Measurements from ENCODE around the gene RFX7. TPM values are rescaled to one million over a fixed set of nuclear protein-coding genes. Genes with fewer than 3 reads are reported as not detected.
"Not testable (repeated sequence)": the region's sequence is repeated elsewhere in the genome, so short reads cannot be mapped to it uniquely, and the experiment has no call there.

RFX7 gene
- total RNA-seq, 1 experiment from 2014 or later, result 29.8 TPM

DNA sequence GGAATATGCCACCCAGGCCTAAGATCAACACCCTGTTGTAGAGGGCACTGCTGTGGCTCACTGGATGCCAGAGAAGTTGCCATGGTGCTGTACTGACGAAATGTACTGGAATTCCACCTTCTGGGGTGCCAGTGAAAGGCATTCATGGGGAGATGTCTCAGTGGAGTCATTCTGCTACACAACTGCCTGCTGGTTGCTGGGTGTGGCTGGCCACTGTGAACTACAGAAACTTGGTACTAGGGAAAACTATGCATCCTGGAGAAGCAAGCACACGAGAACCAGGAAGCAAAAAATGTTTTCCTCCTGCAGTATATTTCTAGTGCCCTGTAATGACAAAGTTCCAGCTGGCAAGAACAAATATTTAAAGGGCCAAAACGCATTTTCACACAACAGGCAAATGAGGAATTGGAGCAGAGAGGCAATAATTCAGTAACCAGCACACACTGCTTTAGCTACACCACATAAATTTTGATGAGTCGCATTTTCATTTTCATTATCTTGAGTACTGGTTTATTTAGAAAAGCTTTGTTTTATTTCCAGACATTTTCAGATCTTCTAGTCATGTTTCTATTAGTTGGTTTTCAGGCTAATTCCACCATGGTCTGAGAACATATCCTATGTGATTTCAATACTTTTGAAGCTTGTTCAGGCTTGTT is 18.3 kb upstream of the RFX7 start:
- no peaks in the 10 kb centered on the region for H3K36me3 Mint-ChIP-seq (ENCODE audit: insufficient read depth, unreplicated experiment)
- peaks cover 13% of the 10 kb centered on the region for H3K4me1 Mint-ChIP-seq (ENCODE audit: insufficient read depth, unreplicated experiment)
- peak overlapping the region; percentile 45 for H3K4me3 Mint-ChIP-seq (ENCODE audit: unreplicated experiment)
- DNase-seq (ENCODE audit: unreplicated experiment), result peak; percentile 24
- H3K27ac Mint-ChIP-seq (ENCODE audit: low read depth, unreplicated experiment), result peak overlapping the region; percentile 77
- ChIA-PET POLR2A (interaction anchor here (0.7 to 2.1 kb wide), 5 partner anchors 9 to 80 kb away, joined by 3 to 6 read pairs (median 4); no protein-coding TSS in a partner anchor), CTCF (interaction anchor here (1.2 to 1.4 kb wide), 3 partner anchors 12 to 17 kb away, joined by 3 to 11 read pairs (median 7); no protein-coding TSS in a partner anchor)
- BruUV-seq (replicated peaks), result no TSS peak
- intact Hi-C loops (cut with micrococcal nuclease), result no loop called here
- TF ChIP-seq, protein P1, sequence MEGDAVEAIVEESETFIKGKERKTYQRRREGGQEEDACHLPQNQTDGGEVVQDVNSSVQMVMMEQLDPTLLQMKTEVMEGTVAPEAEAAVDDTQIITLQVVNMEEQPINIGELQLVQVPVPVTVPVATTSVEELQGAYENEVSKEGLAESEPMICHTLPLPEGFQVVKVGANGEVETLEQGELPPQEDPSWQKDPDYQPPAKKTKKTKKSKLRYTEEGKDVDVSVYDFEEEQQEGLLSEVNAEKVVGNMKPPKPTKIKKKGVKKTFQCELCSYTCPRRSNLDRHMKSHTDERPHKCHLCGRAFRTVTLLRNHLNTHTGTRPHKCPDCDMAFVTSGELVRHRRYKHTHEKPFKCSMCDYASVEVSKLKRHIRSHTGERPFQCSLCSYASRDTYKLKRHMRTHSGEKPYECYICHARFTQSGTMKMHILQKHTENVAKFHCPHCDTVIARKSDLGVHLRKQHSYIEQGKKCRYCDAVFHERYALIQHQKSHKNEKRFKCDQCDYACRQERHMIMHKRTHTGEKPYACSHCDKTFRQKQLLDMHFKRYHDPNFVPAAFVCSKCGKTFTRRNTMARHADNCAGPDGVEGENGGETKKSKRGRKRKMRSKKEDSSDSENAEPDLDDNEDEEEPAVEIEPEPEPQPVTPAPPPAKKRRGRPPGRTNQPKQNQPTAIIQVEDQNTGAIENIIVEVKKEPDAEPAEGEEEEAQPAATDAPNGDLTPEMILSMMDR (IDR thresholded peaks at IDR 0.05; ENCODE audit: unreplicated experiment), result no peak
- no peaks in the 10 kb centered on the region for H3K27me3 Mint-ChIP-seq (ENCODE audit: insufficient read depth, unreplicated experiment)
- H3K9me3 Mint-ChIP-seq (ENCODE audit: unreplicated experiment), result peaks cover 10% of the 10 kb centered on the region

GRCh38 chr15:56257306-56257705 is 13.6 kb upstream of the RFX7 start:
- H3K9me3 Mint-ChIP-seq (ENCODE audit: unreplicated experiment), result peaks cover 10% of the 10 kb centered on the region
- DNase-seq (ENCODE audit: unreplicated experiment); intact Hi-C loops (cut with micrococcal nuclease); CTCF ChIA-PET; H3K4me1 Mint-ChIP-seq (ENCODE audit: insufficient read depth, unreplicated experiment); H3K36me3 Mint-ChIP-seq (ENCODE audit: insufficient read depth, unreplicated experiment); H3K27me3 Mint-ChIP-seq (ENCODE audit: insufficient read depth, unreplicated experiment); BruUV-seq (replicated peaks); H3K27ac Mint-ChIP-seq (ENCODE audit: low read depth, unreplicated experiment); H3K4me3 Mint-ChIP-seq (ENCODE audit: unreplicated experiment): not testable (repeated sequence)
- POLR2A ChIA-PET, result interaction anchor here (0.6 to 0.7 kb wide), 2 partner anchors 110 to 171 kb away, joined by 3 to 4 read pairs; no protein-coding TSS in a partner anchor

- TF ChIP-seq, protein P1 (IDR thresholded peaks at IDR 0.05; ENCODE audit: unreplicated experiment), result no peak
- peaks cover 10% of the 10 kb centered on the region for H3K9me3 Mint-ChIP-seq (ENCODE audit: unreplicated experiment)
- POLR2A ChIA-PET, result interaction anchor here (1.2 to 1.5 kb wide), 2 partner anchors 10 to 88 kb away, joined by 3 to 5 read pairs; no protein-coding TSS in a partner anchor
- H3K36me3 Mint-ChIP-seq (ENCODE audit: insufficient read depth, unreplicated experiment), result no peaks in the 10 kb centered on the region
- BruUV-seq (replicated peaks), result no TSS peak
- DNase-seq (ENCODE audit: unreplicated experiment), result no peak
- H3K27ac Mint-ChIP-seq (ENCODE audit: low read depth, unreplicated experiment), result no peak overlapping the region
- intact Hi-C loops (cut with micrococcal nuclease), result no loop called here
- no peaks in the 10 kb centered on the region for H3K4me1 Mint-ChIP-seq (ENCODE audit: insufficient read depth, unreplicated experiment)
- no peaks in the 10 kb centered on the region for H3K27me3 Mint-ChIP-seq (ENCODE audit: insufficient read depth, unreplicated experiment)
- CTCF ChIA-PET, result interaction anchor here (0.5 to 7.7 kb wide), 3 partner anchors 9 to 174 kb away, joined by 3 to 166 read pairs (median 3); no protein-coding TSS in a partner anchor
- H3K4me3 Mint-ChIP-seq (ENCODE audit: unreplicated experiment), result no peak overlapping the region
Observed at GRCh38 chr15:56254265-56254664, 10.6 kb upstream of the RFX7 start.

DNA sequence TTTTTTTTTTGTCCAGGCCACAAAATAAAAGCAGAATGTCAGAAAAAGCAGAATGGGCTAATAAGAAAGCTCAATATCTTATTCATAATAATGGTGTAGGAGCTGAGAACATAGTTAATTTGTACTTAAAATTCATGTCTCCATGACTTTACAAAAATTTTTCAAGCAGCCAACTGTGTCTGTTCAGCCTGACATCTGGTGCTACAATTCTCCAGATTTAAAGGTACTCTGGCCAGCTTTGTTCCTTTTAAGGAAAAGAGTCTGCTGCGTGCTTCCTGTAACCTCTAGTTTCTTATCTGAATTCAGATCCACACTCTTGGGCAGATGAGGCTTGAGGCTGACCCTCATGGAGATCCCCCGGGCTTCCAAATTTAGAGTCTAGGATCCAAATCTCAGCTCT is 8.7 kb upstream of the RFX7 start:
- Mint-ChIP-seq H3K4me3 (ENCODE audit: unreplicated experiment) (no peak overlapping the region), H3K27me3 (ENCODE audit: insufficient read depth, unreplicated experiment) (no peaks in the 10 kb centered on the region)
- intact Hi-C loops (cut with micrococcal nuclease), result no loop called here

More for the DNA sequence above, 8.7 kb upstream of the RFX7 start:
- no peaks in the 10 kb centered on the region for H3K36me3 Mint-ChIP-seq (ENCODE audit: insufficient read depth, unreplicated experiment)
- no peaks in the 10 kb centered on the region for H3K9me3 Mint-ChIP-seq (ENCODE audit: unreplicated experiment)
- no TSS peak for BruUV-seq (replicated peaks)
- DNase-seq (ENCODE audit: unreplicated experiment), result no peak
- no peak overlapping the region for H3K27ac Mint-ChIP-seq (ENCODE audit: low read depth, unreplicated experiment)
- POLR2A ChIA-PET, result interaction anchor here (0.7 to 1.9 kb wide), 4 partner anchors 9 to 138 kb away, joined by 4 to 11 read pairs (median 5); no protein-coding TSS in a partner anchor
- no peaks in the 10 kb centered on the region for H3K4me1 Mint-ChIP-seq (ENCODE audit: insufficient read depth, unreplicated experiment)
- CTCF ChIA-PET, result interaction anchor here (0.7 to 7.7 kb wide), 3 partner anchors 38 to 175 kb away, joined by 3 to 166 read pairs (median 5); no protein-coding TSS in a partner anchor
- TF ChIP-seq, protein P1 (IDR thresholded peaks at IDR 0.05; ENCODE audit: unreplicated experiment), result no peak

All from MCF 10A (cell line).